HG03097 (cell line): ENCODE measurements around the gene MEA1.
A peak's percentile ranks its signal among the peaks of the same experiment; 100 is the strongest.
"Not testable (repeated sequence)": the region's sequence is repeated elsewhere in the genome, so short reads cannot be mapped to it uniquely, and the experiment has no call there.

Source experiments
- ATAC-seq: cut with Tn5 transposase; IDR thresholded peaks from one replicate; pipeline ENCODE4 v1.9.1; 2021; ENCODE audit not compliant: unreplicated experiment, low FRiP score

The MEA1 gene

DNA sequence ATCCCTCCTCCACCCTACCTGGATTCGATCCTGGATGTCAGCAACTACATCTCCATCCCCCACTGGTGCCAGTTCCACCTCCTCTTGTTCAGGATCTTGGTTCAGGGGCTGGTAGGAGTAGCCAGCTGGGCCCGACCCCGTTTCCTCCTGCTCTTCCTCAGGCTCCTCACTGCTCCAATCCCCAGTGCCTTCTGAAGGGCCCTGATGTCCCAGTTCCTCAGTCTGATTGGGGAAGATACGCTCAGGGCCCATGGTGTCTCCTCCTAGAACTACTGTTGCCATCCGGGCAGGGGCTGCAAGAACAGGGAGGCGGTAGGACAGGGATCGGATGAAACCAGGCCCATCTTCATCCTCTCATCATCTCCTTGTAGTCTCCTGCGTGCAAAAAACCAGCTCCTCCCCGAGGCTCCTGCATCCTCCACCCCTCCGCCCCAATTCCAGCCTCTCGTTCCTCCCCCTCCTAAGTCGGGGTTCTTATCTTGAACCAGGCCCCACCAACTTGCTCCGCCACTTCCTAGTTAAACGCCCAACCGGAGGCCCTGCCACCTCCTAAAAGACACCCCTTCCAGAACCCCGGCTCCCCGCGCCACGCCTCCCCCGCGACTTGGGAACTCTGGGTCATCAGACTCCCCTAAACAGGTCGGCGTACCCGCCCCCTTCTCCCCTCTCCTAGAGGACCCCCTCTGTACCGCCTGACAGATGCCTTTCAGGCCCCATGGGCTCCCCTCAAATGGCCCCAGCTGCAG lies 476 bp downstream of the MEA1 start:
- ATAC-seq = no peak

DNA sequence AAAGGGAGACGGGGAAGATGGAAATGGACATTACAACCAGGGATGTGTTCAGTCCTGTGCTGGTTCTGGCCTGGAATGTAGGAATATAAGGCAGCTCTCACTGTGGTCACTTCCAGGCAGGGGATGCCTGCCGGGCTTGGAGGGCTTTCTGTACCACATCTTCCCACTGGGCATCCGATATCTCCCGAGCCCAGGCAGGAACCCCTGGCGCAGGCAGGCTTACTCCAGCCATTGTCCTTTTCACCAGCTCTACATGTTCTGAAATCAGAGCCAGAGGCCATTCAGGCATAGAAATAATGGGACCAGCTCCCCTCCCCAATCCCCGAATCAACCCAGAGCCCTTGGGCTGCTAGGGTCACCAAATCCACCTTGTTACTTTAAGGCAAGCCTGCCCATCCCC lies 1.4 kb downstream of the MEA1 start:
- ATAC-seq = no peak

DNA sequence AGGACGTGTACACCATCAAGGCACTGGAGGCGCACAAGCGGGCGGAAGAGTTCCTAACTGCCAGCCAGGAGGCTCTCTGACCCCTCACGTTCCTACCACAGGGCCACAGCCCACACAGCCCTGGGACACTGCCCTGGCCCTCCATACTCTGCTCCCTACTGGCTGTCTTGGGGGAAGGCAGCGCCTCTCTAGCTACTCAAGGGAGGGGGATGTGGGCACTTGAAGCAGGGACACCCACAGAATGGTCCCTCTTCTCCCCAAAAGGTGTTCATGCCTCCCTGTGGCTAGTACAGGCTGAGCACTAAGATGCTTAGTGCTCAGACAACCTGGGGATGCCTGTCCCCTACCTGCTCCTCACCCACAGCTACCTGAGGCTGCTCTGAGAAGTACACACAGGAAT lies 2.5 kb downstream of the MEA1 start:
- no peak for ATAC-seq

DNA sequence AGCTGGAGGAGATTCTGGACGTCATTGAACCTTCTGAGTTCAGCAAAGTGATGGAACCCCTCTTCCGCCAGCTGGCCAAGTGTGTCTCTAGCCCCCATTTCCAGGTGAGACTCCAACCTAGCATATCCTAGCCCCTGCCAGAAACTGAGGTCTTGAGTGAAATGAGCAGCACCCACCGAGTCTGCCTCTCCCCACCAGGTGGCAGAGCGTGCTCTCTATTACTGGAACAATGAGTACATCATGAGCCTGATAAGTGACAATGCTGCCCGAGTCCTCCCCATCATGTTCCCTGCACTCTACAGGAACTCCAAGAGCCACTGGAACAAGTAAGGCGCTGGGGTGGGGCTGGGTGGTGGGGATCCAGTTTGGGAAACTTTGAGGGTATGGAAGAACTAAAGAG lies 4.6 kb downstream of the MEA1 start:
- ATAC-seq = no peak

DNA sequence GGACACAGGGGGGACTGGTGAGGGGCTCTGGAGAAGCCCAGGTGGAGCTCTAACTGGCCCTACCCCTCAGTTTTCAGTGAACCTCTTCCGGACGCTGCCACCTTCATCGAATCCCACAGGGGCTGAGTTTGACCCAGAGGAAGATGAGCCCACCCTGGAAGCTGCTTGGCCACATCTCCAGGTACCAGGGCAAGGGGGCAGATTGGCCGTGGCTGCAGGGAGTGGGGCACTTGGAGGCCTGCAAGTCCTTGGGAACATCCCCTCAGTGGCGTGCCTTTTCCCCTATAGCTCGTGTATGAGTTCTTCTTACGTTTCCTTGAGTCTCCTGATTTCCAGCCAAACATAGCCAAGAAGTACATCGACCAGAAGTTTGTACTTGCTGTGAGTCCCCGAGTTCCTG lies 6.6 kb downstream of the MEA1 start:
- no peak for ATAC-seq

DNA sequence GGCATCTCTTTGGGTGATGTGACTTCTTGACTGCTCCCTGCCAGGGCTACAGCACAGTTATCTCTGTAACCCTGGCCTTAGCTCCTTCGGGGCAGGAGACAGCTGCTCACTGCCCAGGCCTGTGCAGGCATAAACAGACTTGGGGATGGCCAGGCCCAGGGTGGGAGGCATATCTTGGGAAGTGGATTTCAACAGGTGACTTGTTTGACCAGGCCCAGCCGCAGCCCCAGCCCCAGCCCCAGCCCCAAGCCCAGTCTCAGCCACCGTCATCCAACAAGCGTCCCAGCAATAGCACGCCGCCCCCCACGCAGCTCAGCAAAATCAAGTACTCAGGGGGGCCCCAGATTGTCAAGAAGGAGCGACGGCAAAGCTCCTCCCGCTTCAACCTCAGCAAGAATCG lies 7.5 kb downstream of the MEA1 start:
- no peak for ATAC-seq

DNA sequence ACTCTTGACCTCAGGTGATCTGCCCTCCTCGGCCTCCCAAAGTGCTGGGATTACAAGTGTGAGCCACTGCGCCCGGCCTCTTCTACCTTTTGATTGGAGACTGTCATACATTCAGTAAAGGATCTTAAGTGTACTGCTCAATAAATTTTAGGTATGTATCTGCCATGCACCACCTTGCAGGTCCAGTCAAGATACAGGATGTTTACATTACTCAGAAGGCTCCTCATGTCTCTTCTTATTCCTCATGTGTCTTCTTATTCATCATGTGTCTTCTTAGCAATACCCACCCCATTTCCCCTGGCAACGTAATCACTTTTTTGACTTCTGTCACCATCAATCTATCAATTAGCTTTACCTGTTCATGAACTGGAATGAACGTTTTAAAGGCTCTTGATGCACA lies 7.9 kb downstream of the MEA1 start:
- no peak for ATAC-seq

DNA sequence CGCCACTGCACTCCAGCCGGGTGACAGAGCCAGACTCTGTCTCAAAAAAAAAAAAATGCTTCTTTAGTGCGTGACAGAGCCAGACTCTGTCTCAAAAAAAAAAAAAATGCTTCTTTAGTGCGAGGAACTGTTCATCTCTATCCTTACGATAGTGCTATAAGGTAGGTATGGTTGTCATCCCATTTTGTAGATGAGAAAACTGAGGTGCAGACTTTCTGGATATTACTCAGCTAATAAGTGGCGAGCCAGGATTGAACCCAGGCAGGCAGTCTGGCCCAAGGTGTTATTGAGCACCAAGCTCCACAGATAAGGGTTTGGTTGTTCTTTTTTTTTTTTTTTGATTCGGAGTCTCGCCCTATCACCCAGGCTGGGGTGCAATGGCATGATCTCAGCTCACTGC lies 11.9 kb downstream of the MEA1 start:
- no peak for ATAC-seq

DNA sequence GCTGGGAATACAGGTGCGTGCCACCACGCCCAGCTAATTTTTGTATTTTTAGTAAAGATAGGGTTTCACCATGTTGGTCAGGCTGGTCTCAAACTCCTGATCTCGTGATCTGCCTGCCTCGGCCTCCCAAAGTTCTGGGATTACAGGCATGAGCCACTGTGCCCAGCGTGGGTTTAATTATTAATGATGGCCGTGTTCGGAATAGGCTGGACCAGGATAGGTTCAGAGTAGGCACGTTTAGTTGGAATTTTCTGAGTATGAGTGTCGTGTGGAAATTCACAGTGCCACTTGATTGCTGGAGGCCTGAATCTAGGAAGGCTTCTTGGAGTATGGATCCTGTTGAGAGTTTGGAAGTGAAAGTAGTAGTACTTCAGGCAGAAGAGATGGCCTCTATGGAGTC lies 15.5 kb downstream of the MEA1 start:
- not testable (repeated sequence) for ATAC-seq

DNA sequence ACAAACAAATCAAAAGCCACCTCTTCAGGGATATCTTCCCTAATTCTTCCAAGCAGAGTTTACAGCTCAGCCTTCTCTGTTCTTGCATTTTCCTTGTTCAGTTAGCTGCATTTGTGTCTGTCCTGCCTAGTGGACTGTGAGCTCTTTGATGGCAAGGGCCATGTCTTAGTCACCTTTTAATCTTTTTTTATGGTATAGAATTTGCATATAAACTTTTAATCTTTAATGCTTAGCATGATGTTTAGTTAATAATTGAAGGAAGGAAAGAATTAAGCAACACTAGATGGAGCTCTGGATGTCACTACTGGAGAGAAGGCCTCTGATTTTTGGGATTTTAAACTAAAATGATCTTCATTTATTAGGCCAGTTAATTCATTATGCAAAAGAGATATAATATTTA lies 17.2 kb downstream of the MEA1 start:
- no peak for ATAC-seq

DNA sequence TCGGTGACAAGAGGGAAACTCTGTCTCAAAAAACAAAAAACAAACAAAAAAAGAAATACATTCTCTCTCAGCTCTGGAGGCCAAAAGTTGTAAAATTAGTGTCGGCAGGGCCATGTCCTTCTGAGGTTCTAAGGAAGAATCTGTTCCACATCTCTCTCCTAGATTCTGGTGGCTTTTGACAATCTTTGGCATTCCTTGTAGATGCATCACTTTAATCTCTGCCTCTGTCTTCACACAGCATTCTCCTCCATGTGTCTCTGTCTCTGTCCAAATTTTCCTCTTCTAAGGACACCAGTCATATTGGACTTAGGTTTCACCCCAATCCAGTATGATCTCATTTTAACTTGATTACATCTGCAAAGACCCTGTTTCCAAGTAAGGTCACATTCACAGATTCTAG lies 20.3 kb downstream of the MEA1 start:
- no peak for ATAC-seq

DNA sequence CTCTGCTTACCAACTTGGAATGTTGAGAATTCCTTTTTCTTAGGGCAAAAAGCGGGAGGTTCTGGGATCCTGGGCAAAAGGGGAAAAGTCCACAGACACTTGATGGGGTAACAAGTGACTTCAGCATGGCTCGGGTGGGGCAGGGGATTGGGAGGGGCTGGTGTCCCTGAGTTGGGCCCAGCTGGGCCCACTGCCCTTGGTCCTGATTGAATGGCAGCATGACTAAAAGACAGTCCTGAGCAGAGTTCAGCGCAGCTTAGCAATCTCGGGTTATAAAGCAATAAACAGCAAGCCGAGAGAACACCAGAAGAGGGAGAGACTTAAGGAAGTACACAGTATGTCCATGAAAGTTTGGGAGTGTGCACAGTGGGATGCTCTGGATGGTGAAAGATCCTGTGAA lies 23.8 kb downstream of the MEA1 start:
- no peak for ATAC-seq

DNA sequence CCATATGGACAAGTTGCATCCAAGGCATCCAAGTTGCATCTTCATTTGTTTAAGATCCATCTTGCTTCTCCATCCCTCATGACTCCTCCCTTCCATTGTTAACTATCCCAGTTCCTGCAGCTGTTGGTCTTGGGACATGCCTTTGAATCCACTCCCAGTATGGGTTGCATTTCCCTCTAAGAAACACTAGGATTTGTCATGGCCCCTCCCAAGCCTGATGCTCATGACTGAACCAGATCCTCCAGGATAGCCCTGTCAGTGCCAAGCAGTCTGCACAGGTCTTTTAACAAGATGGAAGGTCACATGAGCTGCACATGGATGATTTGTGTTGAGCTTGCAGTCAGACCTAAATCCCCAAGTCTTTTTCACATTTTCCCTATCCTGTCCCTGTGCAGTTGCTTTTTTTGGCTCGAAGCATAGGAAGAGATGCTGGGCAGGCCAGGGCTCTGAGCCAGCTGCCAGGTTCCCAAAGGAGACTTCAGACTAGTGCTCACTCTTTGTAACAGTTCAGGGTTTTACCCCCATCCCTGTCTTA lies 25.2 kb downstream of the MEA1 start:
- no peak for ATAC-seq

DNA sequence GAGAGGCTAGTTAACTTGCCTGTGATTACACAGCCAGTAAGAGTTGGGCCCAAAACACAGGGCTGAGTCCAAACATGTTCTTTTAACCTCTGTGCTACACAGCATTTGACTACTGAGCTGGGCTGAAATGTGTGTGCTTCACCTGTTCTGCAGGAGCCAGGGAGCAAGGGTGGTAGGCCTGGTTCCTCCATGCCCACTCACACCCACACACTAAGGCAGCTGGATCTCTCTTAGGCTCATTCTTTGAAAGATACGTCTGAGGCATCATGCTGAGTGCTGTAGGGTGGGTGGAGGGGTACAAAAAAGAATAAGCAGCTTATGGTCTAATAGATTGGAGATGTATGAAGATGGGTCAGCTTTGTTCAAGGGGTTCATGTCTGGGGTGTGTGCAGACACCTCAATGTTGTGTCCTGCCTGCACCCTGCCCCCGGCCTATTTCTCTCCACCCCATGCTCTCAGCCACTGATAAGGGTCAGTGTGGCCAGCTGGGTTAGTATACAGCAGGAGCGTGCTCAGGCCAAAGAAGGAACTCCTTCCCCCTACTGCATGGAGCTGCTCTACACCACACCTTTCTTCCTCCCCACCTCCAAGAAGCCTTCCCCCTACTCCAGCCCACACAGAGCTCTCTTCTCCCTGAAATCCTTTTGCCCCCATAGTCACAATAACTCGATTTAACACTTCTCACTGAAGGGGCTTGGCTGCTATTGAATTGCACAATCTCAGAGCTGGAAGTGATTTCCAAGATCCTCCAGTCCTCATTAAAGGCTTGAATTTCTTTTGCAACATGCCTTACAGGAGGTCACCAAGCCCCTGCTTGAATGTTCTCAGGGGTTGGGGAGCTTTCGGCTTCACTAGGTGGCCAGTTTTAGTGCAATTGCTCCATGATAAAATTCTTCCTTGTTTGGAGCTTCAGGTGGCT lies 26.0 kb downstream of the MEA1 start:
- ATAC-seq = no peak

DNA sequence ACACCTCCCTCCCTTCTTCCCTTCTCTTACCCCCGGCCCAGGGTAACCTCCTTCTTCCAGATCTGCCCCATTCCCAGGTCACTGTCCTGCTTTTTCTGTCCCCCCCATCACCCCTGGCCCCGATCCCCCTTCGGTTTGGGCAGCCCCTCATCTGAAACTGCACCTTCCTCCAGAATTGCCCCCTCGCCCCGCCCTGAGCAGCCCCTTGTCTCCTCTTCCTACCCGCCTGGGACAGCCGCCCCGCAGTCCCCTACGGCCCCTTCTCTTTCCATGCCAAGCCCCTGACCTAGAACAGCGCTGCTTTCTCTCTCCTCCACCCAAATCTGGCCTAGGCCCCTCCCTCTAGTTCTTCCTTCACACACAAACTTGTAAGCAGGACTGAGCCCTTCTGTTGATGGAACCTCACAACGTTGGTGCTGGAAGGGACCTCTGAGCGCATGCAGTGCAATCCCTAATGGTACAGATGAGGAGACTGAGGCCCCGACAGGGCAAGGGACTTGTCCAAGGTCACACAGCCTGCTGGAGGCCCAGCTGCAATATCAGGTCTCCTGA lies 28.7 kb downstream of the MEA1 start:
- no peak for ATAC-seq

DNA sequence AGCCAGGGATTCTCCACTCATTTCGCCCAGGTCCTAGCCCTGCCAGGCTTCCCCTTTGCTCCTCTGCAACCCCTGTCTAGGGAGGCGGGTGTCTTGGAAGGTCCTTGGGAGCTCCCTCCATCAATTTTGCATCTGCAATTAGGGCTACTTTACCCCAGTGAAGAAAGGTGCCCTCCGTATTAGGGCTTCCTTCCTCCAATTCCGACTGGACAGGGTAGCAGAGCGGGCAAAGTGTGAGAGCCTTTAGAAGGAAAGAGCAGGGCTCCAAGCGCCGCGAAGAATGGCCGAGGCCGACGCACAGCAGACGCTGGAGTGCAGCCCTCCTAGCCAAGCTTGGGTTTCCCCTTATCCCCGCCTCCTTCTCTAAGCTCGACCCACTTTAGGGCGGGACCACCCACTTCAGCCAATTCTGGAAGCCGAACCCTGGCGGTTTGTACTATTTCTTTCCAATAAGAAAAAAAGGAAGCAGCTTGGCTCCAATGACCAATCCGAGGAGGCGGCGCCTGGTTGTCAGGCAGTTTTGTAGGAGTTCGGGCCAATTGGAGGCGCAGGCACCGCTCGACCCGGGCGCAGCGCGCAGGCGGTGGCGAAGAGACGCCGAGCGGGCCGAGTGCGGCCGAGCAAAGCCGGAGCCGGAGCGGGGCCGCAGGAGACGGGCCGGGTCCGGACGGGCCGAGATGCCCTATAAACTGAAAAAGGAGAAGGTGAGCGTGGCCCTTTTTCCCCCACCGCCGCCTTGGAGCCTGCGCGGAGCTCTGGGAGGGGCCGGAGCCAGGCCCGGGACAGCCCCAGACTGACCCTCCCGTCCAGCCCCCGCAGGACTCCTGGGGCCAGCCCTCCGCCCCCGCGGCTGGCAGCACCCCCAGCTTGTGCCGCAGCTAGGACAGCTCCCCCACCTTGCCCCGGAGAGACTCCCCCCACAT lies 29.5 kb downstream of the MEA1 start, which contains the start of gene PPP2R5D:
Gene PPP2R5D, plus strand, starts transcription at position 570 of the 923 bp plus-strand sequence. Its CDS starts 108 bp downstream, at position 678.
- peak; percentile 95 for ATAC-seq

DNA sequence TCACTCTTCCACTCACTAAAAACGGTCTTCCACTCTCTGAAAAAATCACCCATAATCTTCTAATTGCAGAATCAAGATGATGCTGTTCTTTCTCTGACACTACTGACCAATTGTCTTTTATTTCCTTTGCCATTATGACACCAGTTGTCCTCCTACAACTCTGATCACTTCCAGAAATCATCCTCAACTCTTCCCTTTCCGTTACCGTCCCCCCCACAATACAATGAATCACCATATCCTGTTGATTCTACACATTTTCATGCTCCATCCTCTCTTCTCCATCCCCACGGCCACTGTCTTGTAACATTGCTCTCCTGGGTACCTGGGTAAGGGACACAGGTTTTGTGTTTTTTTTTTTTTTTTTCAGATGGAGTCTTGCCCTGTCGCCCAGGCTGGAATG lies 31.9 kb downstream of the MEA1 start:
- no peak for ATAC-seq

DNA sequence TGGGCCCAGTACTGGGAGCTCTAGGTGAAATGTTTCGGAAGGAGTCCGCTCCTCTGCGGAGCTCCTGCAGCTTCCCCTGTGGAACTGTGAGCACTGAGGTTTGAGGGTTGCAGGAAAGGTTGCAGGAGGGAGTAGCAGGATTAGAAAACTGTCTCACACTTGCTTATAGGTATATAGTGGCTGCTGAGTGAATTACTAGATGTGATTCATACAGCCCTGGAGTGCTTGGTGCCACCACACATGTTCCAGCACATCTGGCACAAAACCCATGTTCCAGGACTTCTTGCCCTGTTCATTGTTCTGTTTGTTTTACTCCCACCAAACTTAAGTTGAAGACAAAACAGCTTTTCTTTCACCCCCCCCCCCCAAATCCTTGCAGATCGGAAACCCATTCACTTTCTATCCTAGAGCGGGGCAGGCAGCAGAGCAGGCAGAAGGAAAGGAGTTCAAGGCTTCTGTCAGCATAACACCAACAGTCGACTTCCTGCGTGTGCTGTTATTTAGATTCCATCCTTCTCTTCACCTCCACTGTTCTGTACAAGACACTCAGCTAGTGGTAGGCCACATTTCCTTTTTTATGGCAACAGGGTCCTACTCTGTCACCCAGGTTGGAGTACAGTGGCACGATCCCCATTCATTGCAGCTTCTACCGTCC lies 34.1 kb downstream of the MEA1 start:
- ATAC-seq = no peak

DNA sequence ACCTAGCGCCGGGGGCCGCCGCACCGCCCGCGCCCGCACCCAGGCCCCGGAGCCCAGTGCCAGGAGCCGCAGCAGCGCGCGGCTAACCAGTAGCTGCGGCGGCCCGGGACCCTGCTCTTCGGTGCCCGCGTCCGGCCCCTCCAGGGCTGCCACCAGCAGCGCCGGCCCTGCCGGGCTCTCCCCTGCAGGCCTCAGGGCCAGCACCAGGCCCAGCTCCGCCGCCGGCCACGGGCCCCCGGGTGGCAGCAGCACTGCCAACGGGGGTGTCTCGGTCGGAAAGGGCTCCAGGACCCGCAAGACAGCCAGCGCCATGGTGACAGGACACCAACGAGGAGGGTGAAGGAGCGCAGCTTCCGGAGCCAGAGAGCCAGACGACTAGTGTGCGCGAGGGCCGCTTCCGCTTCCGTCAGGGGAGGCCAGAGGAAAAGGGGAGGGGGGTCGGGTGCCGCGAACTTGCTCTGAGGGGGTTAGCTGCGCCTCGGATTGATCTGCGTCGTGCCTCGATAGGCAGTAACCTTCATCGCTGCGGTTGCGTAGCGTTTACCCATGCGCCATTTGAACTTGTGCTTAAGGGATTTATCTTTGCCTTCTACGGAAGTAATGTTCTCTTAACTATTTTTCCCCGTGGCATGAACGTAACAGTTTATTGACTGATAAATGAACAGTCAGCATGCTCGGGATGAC lies 34.8 kb downstream of the MEA1 start, which contains the start of gene PEX6:
Gene PEX6, minus strand, starts transcription at position 343 of the 684 bp plus-strand sequence. Its CDS starts 31 bp downstream, at position 312.
- ATAC-seq = peak; percentile 82
